ENCODE measurements around the gene KCNE3.

The KCNE3 gene

GRCh38 chr11:74460481-74461154 is 6.7 kb downstream of the KCNE3 start:
- Histone ChIP-seq H3K9ac (ENCODE audit: low read depth, low read length) (no peak overlapping the region), H2AFZ (ENCODE audit: low read depth, low read length) (no peak overlapping the region), H3K9me3 (ENCODE audit: insufficient read depth, low read length, severe bottlenecking) (no peaks in the 10 kb centered on the region), H3K4me2 (ENCODE audit: insufficient read depth, low read length) (no peak overlapping the region), H3K4me3 (ENCODE audit: low read depth in 1 of 2, low read length in 2 of 2) (no peak overlapping the region), H3K79me2 (ENCODE audit: insufficient read depth, low read length) (no peaks in the 10 kb centered on the region), H3K27me3 (ENCODE audit: insufficient read depth, low read length, poor library complexity) (peaks cover 9% of the 10 kb centered on the region), H4K20me1 (ENCODE audit: insufficient read depth, low read length) (no peaks in the 10 kb centered on the region), H3K36me3 (ENCODE audit: insufficient read depth, low read length) (no peaks in the 10 kb centered on the region), H3K27ac (ENCODE audit: low read length) (no peak overlapping the region), H3K4me1 (ENCODE audit: insufficient read depth, low read length) (no peaks in the 10 kb centered on the region)
- TF ChIP-seq CTCF (IDR thresholded peaks at IDR 0.05; ENCODE audit: borderline replicate concordance, extremely low read depth, low read length, poor library complexity, severe bottlenecking) (no peak), EZH2 (IDR thresholded peaks at IDR 0.05; ENCODE audit: borderline replicate concordance, low read depth, low read length, severe bottlenecking) (no peak)
- DNase-seq (no peak), ATAC-seq (ENCODE audit: insufficient read depth, low read depth) (no peak)

DNA sequence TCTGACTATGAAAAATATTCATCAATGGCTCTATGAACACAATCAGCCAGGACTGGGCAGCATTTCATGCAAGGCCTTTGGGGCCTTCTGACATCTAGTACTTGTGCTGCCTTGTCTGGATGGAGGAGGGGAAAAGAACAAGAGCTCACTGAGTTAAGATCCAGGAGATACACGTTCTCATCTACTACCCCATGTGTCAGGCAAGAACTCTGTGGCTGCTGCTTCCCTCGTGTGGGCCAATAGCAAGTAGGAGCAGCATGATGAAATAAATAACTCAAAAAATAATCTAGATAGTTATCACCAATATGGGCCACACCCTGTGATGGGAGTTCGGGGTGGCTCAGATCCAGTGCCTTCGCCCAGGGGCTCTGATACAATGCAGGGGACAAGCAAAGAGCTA is 7.3 kb downstream of the KCNE3 start:
- H3K9me3 ChIP-seq (ENCODE audit: insufficient read depth, low read length, severe bottlenecking), result no peaks in the 10 kb centered on the region
- TF ChIP-seq CTCF (IDR thresholded peaks at IDR 0.05; ENCODE audit: borderline replicate concordance, extremely low read depth, low read length, poor library complexity, severe bottlenecking), result no peak
- TF ChIP-seq EZH2 (IDR thresholded peaks at IDR 0.05; ENCODE audit: borderline replicate concordance, low read depth, low read length, severe bottlenecking), result no peak
- H3K27me3 ChIP-seq (ENCODE audit: insufficient read depth, low read length, poor library complexity), result peaks cover 9% of the 10 kb centered on the region
- H3K27ac ChIP-seq (ENCODE audit: low read length), result no peak overlapping the region
- H2AFZ ChIP-seq (ENCODE audit: low read depth, low read length), result no peak overlapping the region
- H3K4me2 ChIP-seq (ENCODE audit: insufficient read depth, low read length), result no peak overlapping the region
- ATAC-seq (ENCODE audit: insufficient read depth, low read depth), result no peak
- no peaks in the 10 kb centered on the region for H3K79me2 ChIP-seq (ENCODE audit: insufficient read depth, low read length)
- H3K36me3 ChIP-seq (ENCODE audit: insufficient read depth, low read length), result no peaks in the 10 kb centered on the region
- H3K4me1 ChIP-seq (ENCODE audit: insufficient read depth, low read length), result no peaks in the 10 kb centered on the region
- H3K4me3 ChIP-seq (ENCODE audit: low read depth in 1 of 2, low read length in 2 of 2), result no peak overlapping the region
- no peaks in the 10 kb centered on the region for H4K20me1 ChIP-seq (ENCODE audit: insufficient read depth, low read length)
- no peak overlapping the region for H3K9ac ChIP-seq (ENCODE audit: low read depth, low read length)
- DNase-seq, result no peak

- Histone ChIP-seq H2AFZ (ENCODE audit: low read depth, low read length) (no peak overlapping the region), H3K4me3 (ENCODE audit: low read depth in 1 of 2, low read length in 2 of 2) (no peak overlapping the region), H3K4me1 (ENCODE audit: insufficient read depth, low read length) (no peaks in the 10 kb centered on the region), H3K9me3 (ENCODE audit: insufficient read depth, low read length, severe bottlenecking) (no peaks in the 10 kb centered on the region), H3K79me2 (ENCODE audit: insufficient read depth, low read length) (no peaks in the 10 kb centered on the region), H3K4me2 (ENCODE audit: insufficient read depth, low read length) (no peak overlapping the region), H3K27ac (ENCODE audit: low read length) (no peak overlapping the region), H3K9ac (ENCODE audit: low read depth, low read length) (no peak overlapping the region), H3K36me3 (ENCODE audit: insufficient read depth, low read length) (no peaks in the 10 kb centered on the region), H3K27me3 (ENCODE audit: insufficient read depth, low read length, poor library complexity) (peaks cover 6% of the 10 kb centered on the region), H4K20me1 (ENCODE audit: insufficient read depth, low read length) (no peaks in the 10 kb centered on the region)
- no peak for DNase-seq
- TF ChIP-seq CTCF (IDR thresholded peaks at IDR 0.05; ENCODE audit: borderline replicate concordance, extremely low read depth, low read length, poor library complexity, severe bottlenecking) (no peak), EZH2 (IDR thresholded peaks at IDR 0.05; ENCODE audit: borderline replicate concordance, low read depth, low read length, severe bottlenecking) (no peak)
- ATAC-seq (ENCODE audit: insufficient read depth, low read depth), result no peak
Measured at GRCh38 chr11:74459584-74459983, 7.8 kb downstream of the KCNE3 start.
